Liver (tissue), 9 donors: ENCODE data around the gene SIGLEC1. TPM values are rescaled to one million over a fixed set of nuclear protein-coding genes. Genes with fewer than 3 reads are reported as not detected.

Experiments
- DNase-seq: peaks from one replicate; pipeline ENCODE4 v3.0.0-alpha.2; 2017; ENCODE audit warnings: low spot score
- H3K27ac ChIP-seq, 2 donors: one replicate each; pipeline ENCODE4 v1.7.0; 2013; ENCODE audit warnings: inconsistent platforms in 2 of 2, low read length in 2 of 2, control low read depth in 1 of 2, low read depth in 1 of 2, mild to moderate bottlenecking in 1 of 2
- H3K27me3 ChIP-seq, 4 donors: one replicate each; pipeline versions ENCODE4 v1.6.1 to v1.7.0; 2013; ENCODE audit warnings: low read length in 3 of 4, inconsistent platforms in 1 of 4, mild to moderate bottlenecking in 1 of 4, moderate library complexity in 1 of 4; ENCODE audit not compliant: control insufficient read depth in 4 of 4, insufficient read depth in 4 of 4
- H3K36me3 ChIP-seq, 4 donors: one replicate each; pipeline versions ENCODE4 v1.6.1 to v1.7.0; 2013; ENCODE audit warnings: low read length in 3 of 4, mild to moderate bottlenecking in 3 of 4, low read depth in 1 of 4, moderate library complexity in 1 of 4; ENCODE audit not compliant: control insufficient read depth in 4 of 4, insufficient read depth in 3 of 4
- H3K4me1 ChIP-seq, 4 donors: one replicate each; pipeline versions ENCODE4 v1.6.1 to v1.7.0; 2013; ENCODE audit warnings: low read length in 3 of 4, mild to moderate bottlenecking in 3 of 4, moderate library complexity in 1 of 4; ENCODE audit not compliant: control insufficient read depth in 4 of 4, insufficient read depth in 4 of 4
- H3K4me3 ChIP-seq, 3 donors: one replicate each; pipeline versions ENCODE4 v1.6.1 to v1.7.0; 2013; ENCODE audit warnings: low read length in 3 of 3, control low read depth in 1 of 3, low read depth in 1 of 3, mild to moderate bottlenecking in 1 of 3
- H3K9ac ChIP-seq, 2 donors: one replicate each; pipeline ENCODE4 v1.7.0; 2013; ENCODE audit warnings: low read length in 2 of 2, mild to moderate bottlenecking in 2 of 2, moderate library complexity in 2 of 2, control low read depth in 1 of 2, low read depth in 1 of 2
- H3K9me3 ChIP-seq, 4 donors: one replicate each; pipeline versions ENCODE4 v1.6.1 to v1.7.0; 2013; ENCODE audit warnings: low read length in 3 of 4; ENCODE audit not compliant: control insufficient read depth in 4 of 4
- EGR1 ChIP-seq, 2 donors: IDR thresholded peaks; 2 replicates each; pipeline ENCODE4 v1.6.1; 2016 to 2018; ENCODE audit warnings: antibody characterized with exemption in 2 of 2, low read depth in 2 of 2
- FOXA1 ChIP-seq: IDR thresholded peaks from 2 replicates; pipeline ENCODE4 v1.6.1; 2016; ENCODE audit warnings: antibody characterized with exemption
- FOXA2 ChIP-seq: IDR thresholded peaks from 2 replicates; pipeline ENCODE4 v1.6.1; 2016; ENCODE audit warnings: antibody characterized with exemption
- GABPA ChIP-seq, 2 donors: IDR thresholded peaks in 1 of 2; conservative IDR thresholded peaks in 1 of 2; 2 replicates each; pipeline ENCODE4 v1.6.1; 2016; ENCODE audit warnings: antibody characterized with exemption in 2 of 2, mild to moderate bottlenecking in 1 of 2, moderate library complexity in 1 of 2
- HNF4A ChIP-seq, 2 donors: conservative IDR thresholded peaks; 2 replicates each; pipeline ENCODE4 v1.6.1; 2016; ENCODE audit warnings: antibody characterized with exemption in 2 of 2, mild to moderate bottlenecking in 2 of 2
- HNF4G ChIP-seq: IDR thresholded peaks from 2 replicates; pipeline ENCODE4 v1.6.1; 2016; ENCODE audit warnings: antibody characterized with exemption
- JUND ChIP-seq, 2 donors: IDR thresholded peaks; 2 replicates each; pipeline ENCODE4 v1.6.1; 2016; ENCODE audit warnings: antibody characterized with exemption in 2 of 2
- NR2F2 ChIP-seq: IDR thresholded peaks from 2 replicates; pipeline ENCODE4 v1.6.1; 2016; ENCODE audit warnings: antibody characterized with exemption
- RAD21 ChIP-seq, 2 donors: IDR thresholded peaks; 2 replicates each; pipeline ENCODE4 v1.6.1; 2016; ENCODE audit warnings: antibody characterized with exemption in 2 of 2, mild to moderate bottlenecking in 2 of 2
- RXRA ChIP-seq, 2 donors: IDR thresholded peaks; 2 replicates each; pipeline ENCODE4 v1.6.1; 2017 to 2018; ENCODE audit warnings: antibody characterized with exemption in 2 of 2, mild to moderate bottlenecking in 1 of 2
- TAF1 ChIP-seq: conservative IDR thresholded peaks from 2 replicates; pipeline ENCODE4 v1.6.1; 2016; ENCODE audit warnings: antibody characterized with exemption, mild to moderate bottlenecking
- YY1 ChIP-seq: IDR thresholded peaks from 2 replicates; pipeline ENCODE4 v1.6.1; 2016; ENCODE audit warnings: antibody characterized with exemption, mild to moderate bottlenecking
- WGBS: extraction: QIAGEN DNeasy Blood & Tissue Kit; methylation state at CpG from one replicate; pipeline ENCODE4 v1.1.7; 2013; 5-methylcytosine and 5-hydroxymethylcytosine counted together
- polyA plus RNA-seq, 2 donors: library from polyadenylated mRNA; stranded (reverse) in 1 of 2; unstranded in 1 of 2; fragments of 200-250 nt in 1 of 2; fragments of >200 nt in 1 of 2; fragmentation: Nextera tagmentation in 1 of 2; extraction: Ambion mirVana in 1 of 2; gene quantifications; one replicate each; pipeline versions ENCODE4 v1.2.1 to v1.2.3, GENCODE V29; 2013 to 2015
- total RNA-seq, 2 donors: library from RNA; depleted of rRNA; stranded (reverse); fragments of >200 nt; gene quantifications; one replicate each; pipeline ENCODE4 v1.2.3, GENCODE V29; 2014
- TF ChIP-seq, protein P1 (sequence below): IDR thresholded peaks from 2 replicates; pipeline ENCODE4 v1.6.1; 2016; ENCODE audit warnings: antibody characterized with exemption
- TF ChIP-seq, protein P2 (sequence below): fragments of 150-350 bp; IDR thresholded peaks from 2 replicates; pipeline ENCODE4 v1.5.1; 2017; ENCODE audit warnings: improper control_type of control experiment, low read depth, low read length; ENCODE audit not compliant: missing input control
- TF ChIP-seq, protein P3 (sequence below): IDR thresholded peaks from 2 replicates; pipeline ENCODE4 v1.6.1; 2016; ENCODE audit warnings: antibody characterized with exemption, mild to moderate bottlenecking
- TF ChIP-seq, protein P4 (sequence below): IDR thresholded peaks from 2 replicates; pipeline ENCODE4 v1.6.1; 2016; ENCODE audit warnings: antibody characterized with exemption
- donor health status: healthy.
- donor health status: healthy.
- donor health status: healthy.
- donor health status: healthy.
- donor health status: healthy.

The SIGLEC1 gene
- total and polyA plus RNA-seq, 4 donors = 2.3 to 7.8 (median 7.1) TPM

DNA sequence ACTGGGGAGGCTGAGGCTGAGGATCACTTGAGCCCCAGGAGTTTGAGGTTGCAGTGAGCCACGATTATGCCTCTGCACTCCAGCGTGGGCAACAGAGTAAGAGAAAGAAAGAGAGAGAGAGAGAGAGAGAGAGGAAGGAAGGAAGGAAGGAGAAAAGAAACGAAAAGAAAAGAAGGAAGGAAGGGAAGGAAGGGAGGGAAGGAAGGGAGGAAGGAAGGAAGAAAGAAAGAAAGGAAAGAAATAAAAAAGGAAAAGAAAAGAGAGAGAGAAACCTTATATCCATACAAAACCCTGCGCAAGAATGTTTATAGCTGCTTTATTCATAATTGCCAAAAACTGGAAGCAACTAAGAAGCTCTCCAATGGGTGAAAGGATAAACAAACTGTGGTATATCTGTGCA is 12.0 kb upstream of the SIGLEC1 start:
- H3K4me3 ChIP-seq = no peak overlapping the region
- H3K9ac ChIP-seq = no peak overlapping the region
- H3K27ac ChIP-seq = no peak overlapping the region
- 62% methylated on average over 4 of the region's 4 CpGs for WGBS
- TF ChIP-seq, protein P1, sequence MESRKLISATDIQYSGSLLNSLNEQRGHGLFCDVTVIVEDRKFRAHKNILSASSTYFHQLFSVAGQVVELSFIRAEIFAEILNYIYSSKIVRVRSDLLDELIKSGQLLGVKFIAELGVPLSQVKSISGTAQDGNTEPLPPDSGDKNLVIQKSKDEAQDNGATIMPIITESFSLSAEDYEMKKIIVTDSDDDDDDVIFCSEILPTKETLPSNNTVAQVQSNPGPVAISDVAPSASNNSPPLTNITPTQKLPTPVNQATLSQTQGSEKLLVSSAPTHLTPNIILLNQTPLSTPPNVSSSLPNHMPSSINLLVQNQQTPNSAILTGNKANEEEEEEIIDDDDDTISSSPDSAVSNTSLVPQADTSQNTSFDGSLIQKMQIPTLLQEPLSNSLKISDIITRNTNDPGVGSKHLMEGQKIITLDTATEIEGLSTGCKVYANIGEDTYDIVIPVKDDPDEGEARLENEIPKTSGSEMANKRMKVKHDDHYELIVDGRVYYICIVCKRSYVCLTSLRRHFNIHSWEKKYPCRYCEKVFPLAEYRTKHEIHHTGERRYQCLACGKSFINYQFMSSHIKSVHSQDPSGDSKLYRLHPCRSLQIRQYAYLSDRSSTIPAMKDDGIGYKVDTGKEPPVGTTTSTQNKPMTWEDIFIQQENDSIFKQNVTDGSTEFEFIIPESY = no peak
- no peaks in the 10 kb centered on the region for H3K4me1 ChIP-seq
- H3K27me3 ChIP-seq = peaks cover 0 to 3% (median 0%) of the 10 kb centered on the region in 4 donors
- no peak for DNase-seq
- H3K9me3 ChIP-seq = no peaks in the 10 kb centered on the region
- H3K36me3 ChIP-seq = no peaks in the 10 kb centered on the region

DNA sequence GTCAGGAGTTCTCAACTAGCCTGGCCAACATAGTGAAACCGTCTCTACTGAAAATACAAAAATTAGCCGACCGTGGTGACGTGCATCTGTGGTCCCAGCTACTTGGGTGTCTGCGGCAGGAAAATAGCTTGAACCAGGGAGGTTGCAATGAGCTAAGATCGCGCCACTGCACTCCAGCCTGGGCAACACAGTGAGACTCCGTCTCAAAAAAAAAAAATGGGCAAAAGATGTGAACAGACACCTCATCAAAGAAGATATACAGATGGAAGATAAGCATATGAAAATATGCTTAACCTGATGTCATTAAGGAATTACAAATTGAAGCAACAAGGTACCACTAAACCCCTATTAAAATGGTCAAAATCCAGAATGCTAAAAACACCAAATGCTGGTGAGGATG is 10.9 kb upstream of the SIGLEC1 start:
- no peak overlapping the region for H3K4me3 ChIP-seq
- TF ChIP-seq NR2F2 (no peak), TAF1 (no peak), RXRA (IDR thresholded peaks at IDR 0.05) (no peak)
- TF ChIP-seq, protein P1 = no peak
- TF ChIP-seq, protein P2, sequence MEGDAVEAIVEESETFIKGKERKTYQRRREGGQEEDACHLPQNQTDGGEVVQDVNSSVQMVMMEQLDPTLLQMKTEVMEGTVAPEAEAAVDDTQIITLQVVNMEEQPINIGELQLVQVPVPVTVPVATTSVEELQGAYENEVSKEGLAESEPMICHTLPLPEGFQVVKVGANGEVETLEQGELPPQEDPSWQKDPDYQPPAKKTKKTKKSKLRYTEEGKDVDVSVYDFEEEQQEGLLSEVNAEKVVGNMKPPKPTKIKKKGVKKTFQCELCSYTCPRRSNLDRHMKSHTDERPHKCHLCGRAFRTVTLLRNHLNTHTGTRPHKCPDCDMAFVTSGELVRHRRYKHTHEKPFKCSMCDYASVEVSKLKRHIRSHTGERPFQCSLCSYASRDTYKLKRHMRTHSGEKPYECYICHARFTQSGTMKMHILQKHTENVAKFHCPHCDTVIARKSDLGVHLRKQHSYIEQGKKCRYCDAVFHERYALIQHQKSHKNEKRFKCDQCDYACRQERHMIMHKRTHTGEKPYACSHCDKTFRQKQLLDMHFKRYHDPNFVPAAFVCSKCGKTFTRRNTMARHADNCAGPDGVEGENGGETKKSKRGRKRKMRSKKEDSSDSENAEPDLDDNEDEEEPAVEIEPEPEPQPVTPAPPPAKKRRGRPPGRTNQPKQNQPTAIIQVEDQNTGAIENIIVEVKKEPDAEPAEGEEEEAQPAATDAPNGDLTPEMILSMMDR = no peak
- DNase-seq = no peak
- no peak overlapping the region for H3K27ac ChIP-seq
- H3K36me3 ChIP-seq = no peaks in the 10 kb centered on the region
- H3K9ac ChIP-seq = no peak overlapping the region
- peaks cover 0 to 3% (median 0%) of the 10 kb centered on the region in 4 donors for H3K27me3 ChIP-seq
- no peaks in the 10 kb centered on the region for H3K9me3 ChIP-seq
- H3K4me1 ChIP-seq = no peaks in the 10 kb centered on the region
- 94% methylated on average over 8 of the region's 8 CpGs for WGBS

DNA sequence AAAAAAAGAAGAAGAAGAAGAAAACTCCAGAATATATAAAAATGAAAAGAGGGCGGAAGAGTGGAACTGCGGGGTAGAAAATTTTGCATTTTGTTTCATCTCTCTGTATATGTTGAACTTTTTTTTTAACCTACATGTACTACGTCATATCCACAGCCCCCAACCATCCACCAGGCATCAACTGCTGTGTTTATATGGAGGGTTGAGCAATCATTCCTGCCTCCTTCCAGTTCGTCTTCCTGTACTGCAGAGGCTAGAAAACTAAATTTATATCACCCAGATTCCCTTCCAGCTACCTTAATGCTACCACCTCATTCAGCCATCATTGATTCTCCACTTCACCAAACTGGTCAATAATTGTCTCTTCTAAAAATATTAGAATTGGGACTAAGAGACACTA is 9.5 kb upstream of the SIGLEC1 start:
- no peak for DNase-seq
- Histone ChIP-seq H3K36me3 (no peaks in the 10 kb centered on the region), H3K27ac (no peak overlapping the region), H3K4me3 (no peak overlapping the region), H3K4me1 (no peaks in the 10 kb centered on the region), H3K9ac (no peak overlapping the region), H3K9me3 (no peaks in the 10 kb centered on the region), H3K27me3 (peaks cover 0 to 3% (median 0%) of the 10 kb centered on the region in 4 donors)
- 87% methylated on average over 4 of the region's 4 CpGs for WGBS
- no peak for TF ChIP-seq FOXA2
- TF ChIP-seq RXRA (IDR thresholded peaks at IDR 0.05) = no peak
- TF ChIP-seq TAF1 = no peak
- no peak for TF ChIP-seq HNF4A (conservative IDR thresholded peaks at IDR 0.05)
- TF ChIP-seq, protein P3, sequence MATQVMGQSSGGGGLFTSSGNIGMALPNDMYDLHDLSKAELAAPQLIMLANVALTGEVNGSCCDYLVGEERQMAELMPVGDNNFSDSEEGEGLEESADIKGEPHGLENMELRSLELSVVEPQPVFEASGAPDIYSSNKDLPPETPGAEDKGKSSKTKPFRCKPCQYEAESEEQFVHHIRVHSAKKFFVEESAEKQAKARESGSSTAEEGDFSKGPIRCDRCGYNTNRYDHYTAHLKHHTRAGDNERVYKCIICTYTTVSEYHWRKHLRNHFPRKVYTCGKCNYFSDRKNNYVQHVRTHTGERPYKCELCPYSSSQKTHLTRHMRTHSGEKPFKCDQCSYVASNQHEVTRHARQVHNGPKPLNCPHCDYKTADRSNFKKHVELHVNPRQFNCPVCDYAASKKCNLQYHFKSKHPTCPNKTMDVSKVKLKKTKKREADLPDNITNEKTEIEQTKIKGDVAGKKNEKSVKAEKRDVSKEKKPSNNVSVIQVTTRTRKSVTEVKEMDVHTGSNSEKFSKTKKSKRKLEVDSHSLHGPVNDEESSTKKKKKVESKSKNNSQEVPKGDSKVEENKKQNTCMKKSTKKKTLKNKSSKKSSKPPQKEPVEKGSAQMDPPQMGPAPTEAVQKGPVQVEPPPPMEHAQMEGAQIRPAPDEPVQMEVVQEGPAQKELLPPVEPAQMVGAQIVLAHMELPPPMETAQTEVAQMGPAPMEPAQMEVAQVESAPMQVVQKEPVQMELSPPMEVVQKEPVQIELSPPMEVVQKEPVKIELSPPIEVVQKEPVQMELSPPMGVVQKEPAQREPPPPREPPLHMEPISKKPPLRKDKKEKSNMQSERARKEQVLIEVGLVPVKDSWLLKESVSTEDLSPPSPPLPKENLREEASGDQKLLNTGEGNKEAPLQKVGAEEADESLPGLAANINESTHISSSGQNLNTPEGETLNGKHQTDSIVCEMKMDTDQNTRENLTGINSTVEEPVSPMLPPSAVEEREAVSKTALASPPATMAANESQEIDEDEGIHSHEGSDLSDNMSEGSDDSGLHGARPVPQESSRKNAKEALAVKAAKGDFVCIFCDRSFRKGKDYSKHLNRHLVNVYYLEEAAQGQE = no peak
- no peak for TF ChIP-seq JUND (IDR thresholded peaks at IDR 0.05)
- TF ChIP-seq GABPA (IDR thresholded peaks at IDR 0.05 in 1 of 2, conservative IDR thresholded peaks at IDR 0.05 in 1 of 2) = no peak
- no peak for TF ChIP-seq FOXA1
- no peak for TF ChIP-seq YY1
- TF ChIP-seq RAD21 (IDR thresholded peaks at IDR 0.05) = no peak
- TF ChIP-seq, protein P4, sequence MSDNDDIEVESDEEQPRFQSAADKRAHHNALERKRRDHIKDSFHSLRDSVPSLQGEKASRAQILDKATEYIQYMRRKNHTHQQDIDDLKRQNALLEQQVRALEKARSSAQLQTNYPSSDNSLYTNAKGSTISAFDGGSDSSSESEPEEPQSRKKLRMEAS = no peak
- no peak for TF ChIP-seq EGR1 (IDR thresholded peaks at IDR 0.05; ENCODE audit: low read depth in 2 of 2)
- no peak for TF ChIP-seq HNF4G
- TF ChIP-seq, protein P2 = no peak
- TF ChIP-seq NR2F2 = no peak
